B cell (primary cell): Measurements from ENCODE around the gene CACNA2D3. TPM values are rescaled to one million over a fixed set of nuclear protein-coding genes. Genes with fewer than 3 reads are reported as not detected.

Experiments used
- ATAC-seq: fragments of 200-7000 bp; cut with Tn5 transposase; one replicate; pipeline ENCODE4 v1.10.0; 2021; ENCODE audit warnings: low read depth, mild to moderate bottlenecking, moderate number of reproducible peaks, moderate library complexity
- CTCF ChIA-PET: fragments of 350-600 bp; sonication (Branson Sonifier 250); formaldehyde crosslinking; loops from one replicate; lab custom pipeline; 2021; ENCODE audit warnings: antibody characterized with exemption, inconsistent platforms; lab: Charles Lee
- POLR2A ChIA-PET: fragments of 350-600 bp; sonication (Branson Sonifier 250); formaldehyde crosslinking; loops from one replicate; lab custom pipeline; 2021; ENCODE audit warnings: antibody characterized with exemption; lab: Charles Lee
- DNase-seq: peaks from one replicate; pipeline ENCODE4 v3.0.0; 2013
- H2AFZ ChIP-seq: 2 replicates; pipeline ENCODE4 v1.6.1; 2012; ENCODE audit warnings: mild to moderate bottlenecking, low read depth, low read length; ENCODE audit not compliant: insufficient read depth, poor library complexity, severe bottlenecking
- H3K27ac ChIP-seq, 2 donors: 1 replicate in 1 of 2; 2 replicates in 1 of 2; pipeline ENCODE4 v1.5.1; 2012 to 2013; ENCODE audit warnings: low read length in 2 of 2, mild to moderate bottlenecking in 2 of 2, moderate library complexity in 1 of 2
- H3K27me3 ChIP-seq, 4 experiments: fragments of 200-600 bp in 1 of 4; sonication (generic) in 1 of 4; replicated peaks in 1 of 4; 1 replicate in 2 of 4; 2 replicates in 2 of 4; pipeline versions ENCODE4 v1.6.1 to v1.7.0; 2013 to 2016; ENCODE audit warnings: low read length in 3 of 4, mild to moderate bottlenecking in 2 of 4, mixed read lengths in 1 of 4, moderate library complexity in 1 of 4; ENCODE audit not compliant: insufficient read depth in 4 of 4, control insufficient read depth in 3 of 4; ENCODE audit errors: control extremely low read depth in 1 of 4
- H3K36me3 ChIP-seq, 2 experiments: replicated peaks in 1 of 2; 1 replicate in 1 of 2; 2 replicates in 1 of 2; pipeline versions ENCODE4 v1.6.1 to v1.7.1; 2013; ENCODE audit warnings: low read length in 1 of 2; ENCODE audit not compliant: insufficient read depth in 2 of 2, control insufficient read depth in 1 of 2; ENCODE audit errors: control extremely low read depth in 1 of 2, extremely low read depth in 1 of 2
- H3K4me1 ChIP-seq, 2 donors: fragments of 200-600 bp in 1 of 2; sonication (generic) in 1 of 2; 1 replicate in 1 of 2; 2 replicates in 1 of 2; pipeline versions ENCODE4 v1.5.1 to v1.6.1; 2013 to 2017; ENCODE audit warnings: low read length in 2 of 2; ENCODE audit not compliant: control insufficient read depth in 2 of 2, insufficient read depth in 2 of 2
- H3K4me2 ChIP-seq: replicated peaks from 2 replicates; pipeline ENCODE3; 2012; ENCODE audit warnings: mild to moderate bottlenecking, low read depth, low read length; ENCODE audit not compliant: poor library complexity, severe bottlenecking
- H3K4me3 ChIP-seq, 5 experiments: fragments of 200-600 bp in 1 of 5; sonication (generic) in 1 of 5; 1 replicate in 3 of 5; 2 replicates in 2 of 5; pipeline versions ENCODE4 v1.5.1 to v1.7.0; 2011 to 2016; ENCODE audit warnings: low read length in 4 of 5, mild to moderate bottlenecking in 4 of 5, low read depth in 2 of 5, control low read depth in 1 of 5, moderate library complexity in 1 of 5; ENCODE audit not compliant: insufficient read depth in 1 of 5; ENCODE audit errors: control extremely low read depth in 1 of 5, extremely low read depth in 1 of 5
- H3K79me2 ChIP-seq: fragments of 200-600 bp; sonication (generic); one replicate; pipeline ENCODE4 v1.6.0; 2016; ENCODE audit warnings: low read length; ENCODE audit not compliant: control insufficient read depth, insufficient read depth
- H3K9ac ChIP-seq: fragments of 200-600 bp; sonication (generic); 2 replicates; pipeline ENCODE4 v1.6.1; 2017; ENCODE audit warnings: mild to moderate bottlenecking, low read length, moderate library complexity
- H3K9me3 ChIP-seq, 3 donors: one replicate each; pipeline versions ENCODE4 v1.6.1 to v1.7.1; 2013; ENCODE audit warnings: low read length in 2 of 3; ENCODE audit not compliant: control insufficient read depth in 2 of 3, insufficient read depth in 1 of 3; ENCODE audit errors: control extremely low read depth in 1 of 3
- H4K20me1 ChIP-seq: 2 replicates; pipeline ENCODE4 v1.6.0; 2012; ENCODE audit warnings: mild to moderate bottlenecking, low read length; ENCODE audit not compliant: insufficient read depth, control insufficient read depth, poor library complexity, severe bottlenecking
- H3K27ac Mint-ChIP-seq: one replicate; pipeline ENCODE4 v1.8.0; 2021; ENCODE audit warnings: mixed read lengths
- H3K27me3 Mint-ChIP-seq: one replicate; pipeline ENCODE4 v1.8.0; 2021; ENCODE audit warnings: mixed read lengths
- H3K4me1 Mint-ChIP-seq: one replicate; pipeline ENCODE4 v1.8.0; 2021; ENCODE audit warnings: mixed read lengths
- H3K4me3 Mint-ChIP-seq: one replicate; pipeline ENCODE4 v1.8.0; 2021; ENCODE audit warnings: mixed read lengths
- H3K9me3 Mint-ChIP-seq: one replicate; pipeline ENCODE4 v1.8.0; 2022; ENCODE audit warnings: mixed read lengths; ENCODE audit not compliant: insufficient read depth
- CTCF ChIP-seq: fragments of 200-600 bp; IDR thresholded peaks from one replicate; pipeline ENCODE4 v1.8.0; 2022; ENCODE audit warnings: antibody characterized with exemption, mild to moderate bottlenecking
- EZH2 ChIP-seq: IDR thresholded peaks from 2 replicates; pipeline ENCODE4 v1.6.1; 2012; ENCODE audit warnings: borderline replicate concordance, low read depth, mild to moderate bottlenecking, moderate library complexity, low read length; ENCODE audit not compliant: insufficient read depth, poor library complexity, severe bottlenecking
- WGBS: methylation state at CpG from one replicate; pipeline ENCODE4 v1.1.5; 2013; ENCODE audit warnings: missing lambda C conversion rate; ENCODE audit not compliant: insufficient coverage; 5-methylcytosine and 5-hydroxymethylcytosine counted together
- intact Hi-C: fragments of 100-400 bp; cut with micrococcal nuclease; formaldehyde crosslinking; loops from one replicate; pipeline ENCODE4 v1.10.0; 2022
- polyA plus RNA-seq: library from polyadenylated mRNA; depleted of rRNA; stranded (reverse); fragments of >200 nt; gene quantifications from 2 replicates; pipeline ENCODE4 v1.2.3, GENCODE V29; 2012
- total RNA-seq, 2 donors: library from RNA; stranded (reverse); fragments of 120-200 nt in 1 of 2; gene quantifications; 1 replicate in 1 of 2; 2 replicates in 1 of 2; pipeline versions ENCODE4 v1.2.3 to v1.2.4, GENCODE V29; 2013 to 2022

The CACNA2D3 gene
- total and polyA plus RNA-seq, 2 donors (not counting 1 experiment from before 2014, with no cell fraction given): not detected

- intact Hi-C loops: no loop called here
Observed at GRCh38 chr3:54337846-54338245, 215.5 kb downstream of the CACNA2D3 start.

GRCh38 chr3:54339608-54340007 is 217.3 kb downstream of the CACNA2D3 start:
- Mint-ChIP-seq H3K27me3 (peaks cover 4% of the 10 kb centered on the region), H3K4me1 (peaks cover 2% of the 10 kb centered on the region), H3K27ac (no peak overlapping the region), H3K4me3 (no peak overlapping the region), H3K9me3 (no peaks in the 10 kb centered on the region)
- no peak for DNase-seq
- H3K4me1 ChIP-seq: no peaks in the 10 kb centered on the region
- no peak for TF ChIP-seq EZH2
- no peak for TF ChIP-seq CTCF
- no peaks in the 10 kb centered on the region for H4K20me1 ChIP-seq
- no peaks in the 10 kb centered on the region for H3K9me3 ChIP-seq
- H3K79me2 ChIP-seq: no peaks in the 10 kb centered on the region
- H2AFZ ChIP-seq: no peak overlapping the region
- intact Hi-C loops: no loop called here
- ChIA-PET CTCF (no interaction called here), POLR2A (no interaction called here)
- no CpG with 5 or more reads among the region's 2 CpGs for WGBS
- H3K36me3 ChIP-seq: no peaks in the 10 kb centered on the region
- H3K4me2 ChIP-seq: no peak overlapping the region
- H3K9ac ChIP-seq: no peak overlapping the region
- no peak overlapping the region for H3K4me3 ChIP-seq
- no peak for ATAC-seq
- no peak overlapping the region for H3K27ac ChIP-seq
- no peaks in the 10 kb centered on the region for H3K27me3 ChIP-seq

More at GRCh38 chr3:54337846-54338245, 215.5 kb downstream of the CACNA2D3 start:
- no peak overlapping the region for H3K9ac ChIP-seq
- H3K4me3 Mint-ChIP-seq: no peak overlapping the region
- H3K79me2 ChIP-seq: no peaks in the 10 kb centered on the region
- no peaks in the 10 kb centered on the region for H3K9me3 ChIP-seq
- H2AFZ ChIP-seq: no peak overlapping the region
- H3K27me3 ChIP-seq: no peaks in the 10 kb centered on the region
- no peak overlapping the region for H3K4me2 ChIP-seq
- DNase-seq: no peak
- H3K27ac ChIP-seq: no peak overlapping the region
- no peaks in the 10 kb centered on the region for H3K36me3 ChIP-seq
- H3K4me3 ChIP-seq: no peak overlapping the region
- ChIA-PET POLR2A (no interaction called here), CTCF (no interaction called here)
- peaks cover 2% of the 10 kb centered on the region for H3K4me1 Mint-ChIP-seq
- no peak for TF ChIP-seq EZH2
- no peak for TF ChIP-seq CTCF
- no peaks in the 10 kb centered on the region for H3K4me1 ChIP-seq
- H3K9me3 Mint-ChIP-seq: no peaks in the 10 kb centered on the region
- H4K20me1 ChIP-seq: no peaks in the 10 kb centered on the region
- ATAC-seq: no peak
- H3K27ac Mint-ChIP-seq: no peak overlapping the region
- H3K27me3 Mint-ChIP-seq: peaks cover 4% of the 10 kb centered on the region
- WGBS: 75% methylated on average over 3 of the region's 6 CpGs
